Neutrophil (primary cell): ENCODE results near the gene FZD10.

ENCODE experiments used
- H3K27ac ChIP-seq: fragments of 200-600 bp; sonication (generic); 2 replicates; pipeline ENCODE4 v1.5.1; 2016; ENCODE audit warnings: mild to moderate bottlenecking, moderate library complexity
- H3K27me3 ChIP-seq: fragments of 200-600 bp; sonication (generic); 2 replicates; pipeline ENCODE4 v1.6.0; 2016; ENCODE audit warnings: mild to moderate bottlenecking
- H3K36me3 ChIP-seq: fragments of 200-600 bp; sonication (generic); 2 replicates; pipeline ENCODE4 v1.5.1; 2017
- H3K4me1 ChIP-seq, 2 experiments: fragments of 200-600 bp in 1 of 2; sonication (generic) in 1 of 2; 1 replicate in 1 of 2; 2 replicates in 1 of 2; pipeline versions ENCODE4 v1.5.1 to v1.6.1; 2013 to 2016; ENCODE audit warnings: low read depth in 1 of 2, low read length in 1 of 2, mild to moderate bottlenecking in 1 of 2, moderate library complexity in 1 of 2; ENCODE audit not compliant: control insufficient read depth in 1 of 2, insufficient read depth in 1 of 2
- H3K4me3 ChIP-seq, 2 experiments: fragments of 200-600 bp in 1 of 2; sonication (generic) in 1 of 2; 1 replicate in 1 of 2; 2 replicates in 1 of 2; pipeline ENCODE4 v1.5.1; 2013 to 2016; ENCODE audit warnings: low read depth in 1 of 2, low read length in 1 of 2, mild to moderate bottlenecking in 1 of 2, moderate library complexity in 1 of 2
- H3K9me3 ChIP-seq: fragments of 200-600 bp; sonication (generic); 2 replicates; pipeline ENCODE4 v1.5.1; 2016
- CTCF ChIP-seq: fragments of 200-600 bp; sonication (generic); IDR thresholded peaks from 2 replicates; pipeline ENCODE4 v1.5.1; 2016; ENCODE audit warnings: antibody characterized with exemption

The FZD10 gene

GRCh38 chr12:130198026-130198662 lies 35.9 kb downstream of the FZD10 start:
- Histone ChIP-seq H3K27me3 (no peaks in the 10 kb centered on the region), H3K9me3 (no peaks in the 10 kb centered on the region), H3K4me3 (no peak overlapping the region), H3K36me3 (no peaks in the 10 kb centered on the region), H3K4me1 (no peaks in the 10 kb centered on the region), H3K27ac (no peak overlapping the region)
- no peak for TF ChIP-seq CTCF

GRCh38 chr12:130198663-130199060 lies 36.4 kb downstream of the FZD10 start:
- no peaks in the 10 kb centered on the region for H3K36me3 ChIP-seq
- TF ChIP-seq CTCF: no peak

GRCh38 chr12:130199581-130200390 lies 37.5 kb downstream of the FZD10 start:
- no peak overlapping the region for H3K27ac ChIP-seq
- H3K4me1 ChIP-seq: no peaks in the 10 kb centered on the region
- H3K27me3 ChIP-seq: no peaks in the 10 kb centered on the region
- H3K36me3 ChIP-seq: no peaks in the 10 kb centered on the region
- H3K9me3 ChIP-seq: no peaks in the 10 kb centered on the region
- TF ChIP-seq CTCF: no peak
- H3K4me3 ChIP-seq: no peak overlapping the region

More at GRCh38 chr12:130198663-130199060, 36.4 kb downstream of the FZD10 start:
- Histone ChIP-seq H3K4me1 (no peaks in the 10 kb centered on the region), H3K4me3 (no peak overlapping the region), H3K27me3 (no peaks in the 10 kb centered on the region), H3K27ac (no peak overlapping the region), H3K9me3 (no peaks in the 10 kb centered on the region)

GRCh38 chr12:130200445-130200844 lies 38.2 kb downstream of the FZD10 start:
- Histone ChIP-seq H3K27ac (no peak overlapping the region), H3K9me3 (no peaks in the 10 kb centered on the region), H3K27me3 (no peaks in the 10 kb centered on the region), H3K4me1 (no peaks in the 10 kb centered on the region), H3K4me3 (no peak overlapping the region), H3K36me3 (no peaks in the 10 kb centered on the region)
- TF ChIP-seq CTCF: no peak

GRCh38 chr12:130201037-130201436 lies 38.8 kb downstream of the FZD10 start:
- H3K36me3 ChIP-seq: no peaks in the 10 kb centered on the region
- H3K27me3 ChIP-seq: no peaks in the 10 kb centered on the region
- no peak for TF ChIP-seq CTCF
- no peak overlapping the region for H3K27ac ChIP-seq
- H3K4me3 ChIP-seq: no peak overlapping the region
- H3K4me1 ChIP-seq: no peaks in the 10 kb centered on the region
- no peaks in the 10 kb centered on the region for H3K9me3 ChIP-seq
